CD4-positive, alpha-beta T cell (primary cell): ENCODE results near the gene RALGPS2. TPM values are rescaled to one million over a fixed set of nuclear protein-coding genes. Genes with fewer than 3 reads are reported as not detected.

Experiments used
- ATAC-seq: fragments of 200-7000 bp; cut with Tn5 transposase; one replicate; pipeline ENCODE4 v1.10.0; 2022; ENCODE audit warnings: mild to moderate bottlenecking; ENCODE audit not compliant: poor library complexity
- CTCF ChIA-PET: fragments of 350-600 bp; sonication (Branson Sonifier 250); formaldehyde crosslinking; loops from one replicate; lab custom pipeline; 2021; ENCODE audit warnings: antibody characterized with exemption, inconsistent platforms; lab: Charles Lee
- POLR2A ChIA-PET: fragments of 350-600 bp; sonication (Branson Sonifier 250); formaldehyde crosslinking; loops from one replicate; lab custom pipeline; 2021; ENCODE audit warnings: antibody characterized with exemption, inconsistent platforms; lab: Charles Lee
- DNase-seq, 14 experiments: peaks; one replicate each; pipeline ENCODE4 v3.0.0-alpha.2; 2013 to 2020; ENCODE audit warnings: mixed read lengths in 2 of 14
- H3K27ac ChIP-seq, 2 donors: one replicate each; pipeline versions ENCODE4 v1.5.1 to v1.7.0; 2013; ENCODE audit warnings: low read length in 2 of 2, low read depth in 1 of 2, mild to moderate bottlenecking in 1 of 2
- H3K27me3 ChIP-seq, 2 experiments: 1 replicate in 1 of 2; 2 replicates in 1 of 2; pipeline versions ENCODE4 v1.6.1 to v1.7.0; 2013; ENCODE audit warnings: low read length in 2 of 2, control low read depth in 1 of 2, mild to moderate bottlenecking in 1 of 2, moderate library complexity in 1 of 2; ENCODE audit not compliant: insufficient read depth in 2 of 2, control insufficient read depth in 1 of 2
- H3K36me3 ChIP-seq: one replicate; pipeline ENCODE4 v1.6.1; 2013; ENCODE audit warnings: low read length, control low read depth; ENCODE audit not compliant: insufficient read depth
- H3K4me1 ChIP-seq: one replicate; pipeline ENCODE4 v1.6.1; 2013; ENCODE audit warnings: low read length, control low read depth; ENCODE audit not compliant: insufficient read depth
- H3K4me3 ChIP-seq: one replicate; pipeline ENCODE4 v1.5.1; 2013; ENCODE audit warnings: mild to moderate bottlenecking, low read length, moderate library complexity
- H3K9me3 ChIP-seq, 2 experiments: 1 replicate in 1 of 2; 2 replicates in 1 of 2; pipeline versions ENCODE4 v1.6.1 to v1.7.0; 2013; ENCODE audit warnings: low read length in 2 of 2, mild to moderate bottlenecking in 2 of 2, control low read depth in 1 of 2, moderate library complexity in 1 of 2; ENCODE audit not compliant: control insufficient read depth in 1 of 2, insufficient read depth in 1 of 2
- H3K27ac Mint-ChIP-seq: one replicate; pipeline ENCODE4 v1.8.0; 2020; ENCODE audit warnings: mixed read lengths
- H3K27me3 Mint-ChIP-seq: one replicate; pipeline ENCODE4 v1.8.0; 2021; ENCODE audit warnings: mixed read lengths
- H3K36me3 Mint-ChIP-seq: one replicate; pipeline ENCODE4 v1.8.0; 2021; ENCODE audit warnings: low read depth, mixed read lengths
- H3K4me1 Mint-ChIP-seq: one replicate; pipeline ENCODE4 v1.8.0; 2021; ENCODE audit warnings: low read depth, mixed read lengths
- H3K4me3 Mint-ChIP-seq: one replicate; pipeline ENCODE4 v1.8.0; 2020; ENCODE audit warnings: mild to moderate bottlenecking, mixed read lengths
- H3K9me3 Mint-ChIP-seq: one replicate; pipeline ENCODE4 v1.8.0; 2020; ENCODE audit warnings: mixed read lengths
- CTCF ChIP-seq: fragments of 200-600 bp; IDR thresholded peaks from one replicate; pipeline ENCODE4 v1.8.0; 2022; ENCODE audit warnings: antibody characterized with exemption, mild to moderate bottlenecking
- intact Hi-C, 2 experiments: fragments of 100-400 bp; cut with DNase I in 1 of 2; cut with micrococcal nuclease in 1 of 2; formaldehyde crosslinking; loops; one replicate each; pipeline versions ENCODE4 v1.15.1 to v1.9.0; 2023 to 2025; cut with DNase I, micrococcal nuclease
- total RNA-seq, 174 experiments: library from RNA in 2 of 174; stranded (reverse) in 2 of 174; gene quantifications; one replicate each; pipeline ENCODE4 v1.2.3 and lab custom pipeline; 2021 to 2026

RALGPS2 gene
- total RNA-seq, 2 experiments from 2014 or later: 8.6 to 10.8 TPM

DNA sequence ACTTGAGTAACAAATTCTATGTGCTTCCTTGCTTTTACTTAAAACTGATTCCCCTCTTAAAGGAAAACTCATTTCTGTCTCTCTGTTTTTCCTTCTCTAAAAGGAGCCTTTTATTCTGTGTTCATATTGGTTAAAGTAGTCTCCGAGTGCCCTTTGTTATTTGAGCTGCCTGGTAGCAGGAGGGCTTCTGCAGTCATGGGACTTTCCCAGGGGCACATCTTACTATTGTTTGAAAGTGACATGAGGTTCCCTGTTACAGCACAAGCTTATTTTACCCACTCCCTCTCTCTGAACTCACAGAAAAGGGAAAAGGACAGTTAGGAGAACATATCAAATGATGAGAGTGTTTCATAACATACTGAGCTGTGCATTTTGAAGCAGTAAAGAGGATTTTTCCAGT is 203.9 kb downstream of the RALGPS2 start:
- ATAC-seq: no peak
- H3K27me3 Mint-ChIP-seq: no peaks in the 10 kb centered on the region

DNA sequence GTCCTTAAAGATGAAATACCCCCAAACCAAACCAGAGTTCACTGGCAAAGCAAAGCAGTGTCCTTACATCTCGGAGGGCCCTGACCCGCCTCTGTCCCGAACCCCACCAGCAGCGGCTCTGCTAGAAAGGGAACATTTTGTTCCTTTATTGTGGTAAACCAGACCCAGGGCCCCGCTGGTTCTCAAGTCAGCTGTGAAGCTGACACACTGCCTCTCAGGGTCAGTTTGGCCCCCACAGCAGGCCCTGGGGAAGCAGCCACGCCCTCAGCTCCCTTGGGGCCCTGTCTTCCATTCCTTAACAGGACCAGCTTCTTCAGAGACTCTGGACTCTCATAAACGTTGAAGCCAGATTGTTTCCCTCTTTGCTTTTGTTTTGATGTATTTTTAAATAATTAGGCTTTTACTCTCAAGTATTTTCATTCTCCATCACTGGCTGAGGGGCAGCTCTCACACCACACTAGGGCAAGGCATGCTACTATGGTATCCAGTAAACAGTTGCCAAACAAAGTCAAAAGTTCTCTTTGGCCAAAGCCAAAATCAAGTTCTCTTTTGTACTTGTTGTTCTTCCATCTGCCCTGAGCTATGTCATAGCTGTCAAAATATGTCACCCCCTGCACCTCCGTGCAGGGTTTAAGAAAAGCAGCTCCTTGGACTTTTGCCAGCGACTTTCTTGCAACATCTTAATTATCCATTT is 207.0 kb downstream of the RALGPS2 start:
- Mint-ChIP-seq H3K4me3 (no peak overlapping the region), H3K27ac (no peak overlapping the region), H3K4me1 (no peaks in the 10 kb centered on the region), H3K27me3 (no peaks in the 10 kb centered on the region), H3K9me3 (no peaks in the 10 kb centered on the region), H3K36me3 (no peaks in the 10 kb centered on the region)
- no peaks in the 10 kb centered on the region for H3K9me3 ChIP-seq
- no peak for DNase-seq
- intact Hi-C loops: no loop called here
- no peak for ATAC-seq
- H3K4me3 ChIP-seq: no peak overlapping the region
- no peak overlapping the region for H3K27ac ChIP-seq
- no peak for TF ChIP-seq CTCF
- H3K4me1 ChIP-seq: no peaks in the 10 kb centered on the region
- POLR2A ChIA-PET: no interaction called here
- no peaks in the 10 kb centered on the region for H3K36me3 ChIP-seq
- CTCF ChIA-PET: no interaction called here
- H3K27me3 ChIP-seq: no peaks in the 10 kb centered on the region

More for the DNA sequence above, 203.9 kb downstream of the RALGPS2 start:
- H3K9me3 ChIP-seq: peaks cover 0 to 11% of the 10 kb centered on the region in 2 experiments
- H3K9me3 Mint-ChIP-seq: no peaks in the 10 kb centered on the region
- no peak for DNase-seq
- ChIA-PET POLR2A (interaction anchor here (0.6 kb wide), 2 partner anchors 13 to 632 kb away, joined by 3 to 5 read pairs; no protein-coding TSS in a partner anchor), CTCF (no interaction called here)
- no peak for TF ChIP-seq CTCF
- H3K36me3 Mint-ChIP-seq: no peaks in the 10 kb centered on the region
- no peak overlapping the region for H3K4me3 ChIP-seq
- H3K27ac ChIP-seq: no peak overlapping the region
- H3K27ac Mint-ChIP-seq: no peak overlapping the region
- H3K27me3 ChIP-seq: no peaks in the 10 kb centered on the region
- no peaks in the 10 kb centered on the region for H3K36me3 ChIP-seq
- no peaks in the 10 kb centered on the region for H3K4me1 ChIP-seq
- intact Hi-C loops: no loop called here
- H3K4me1 Mint-ChIP-seq: no peaks in the 10 kb centered on the region
- H3K4me3 Mint-ChIP-seq: no peak overlapping the region

GRCh38 chr1:178932552-178932906 is 207.5 kb downstream of the RALGPS2 start:
- no peak overlapping the region for H3K4me3 Mint-ChIP-seq
- H3K9me3 Mint-ChIP-seq: no peaks in the 10 kb centered on the region
- ATAC-seq (no peak), DNase-seq (no peak)
- no peaks in the 10 kb centered on the region for H3K27me3 ChIP-seq
- H3K27me3 Mint-ChIP-seq: no peaks in the 10 kb centered on the region
- H3K27ac ChIP-seq: no peak overlapping the region
- no peaks in the 10 kb centered on the region for H3K4me1 Mint-ChIP-seq
- intact Hi-C loops: no loop called here
- ChIA-PET POLR2A (no interaction called here), CTCF (no interaction called here)
- no peak overlapping the region for H3K27ac Mint-ChIP-seq
- H3K36me3 ChIP-seq: no peaks in the 10 kb centered on the region
- no peaks in the 10 kb centered on the region for H3K36me3 Mint-ChIP-seq
- H3K4me1 ChIP-seq: no peaks in the 10 kb centered on the region
- H3K9me3 ChIP-seq: no peaks in the 10 kb centered on the region
- no peak overlapping the region for H3K4me3 ChIP-seq
- TF ChIP-seq CTCF: no peak
